HG02884 (cell line): ENCODE data around the gene SLC13A4.
"Not testable (repeated sequence)": the region's sequence is repeated elsewhere in the genome, so short reads cannot be mapped to it uniquely, and the experiment has no call there.

Experiments
- ATAC-seq: cut with Tn5 transposase; IDR thresholded peaks from one replicate; pipeline ENCODE4 v1.9.1; 2021; ENCODE audit warnings: mild to moderate bottlenecking, moderate library complexity; ENCODE audit not compliant: unreplicated experiment

The SLC13A4 gene

GRCh38 chr7:135728136-135728669 is at the start of gene SLC13A4:
SLC13A4 (minus strand) TSS chr7:135728186; CDS start chr7:135727496, 690 bp downstream.
- no peak for ATAC-seq

- not testable (repeated sequence) for ATAC-seq
Measured at GRCh38 chr7:135775915-135776314, 47.9 kb upstream of the SLC13A4 start.

- no peak for ATAC-seq
Measured at GRCh38 chr7:135775230-135775629, 47.2 kb upstream of the SLC13A4 start.

GRCh38 chr7:135774284-135774683 is 46.3 kb upstream of the SLC13A4 start:
- ATAC-seq = no peak

GRCh38 chr7:135773464-135773863 is 45.5 kb upstream of the SLC13A4 start:
- no peak for ATAC-seq

GRCh38 chr7:135772639-135773222 is 44.7 kb upstream of the SLC13A4 start:
- no peak for ATAC-seq

GRCh38 chr7:135771961-135772638 is 44.1 kb upstream of the SLC13A4 start:
- no peak for ATAC-seq

- ATAC-seq = no peak
Measured at GRCh38 chr7:135771051-135771450, 43.1 kb upstream of the SLC13A4 start.

- ATAC-seq = no peak
Measured at GRCh38 chr7:135770139-135770710, 42.2 kb upstream of the SLC13A4 start.

- no peak for ATAC-seq
Measured at GRCh38 chr7:135769005-135769802, 41.2 kb upstream of the SLC13A4 start.

- no peak for ATAC-seq
Measured at GRCh38 chr7:135768467-135768866, 40.5 kb upstream of the SLC13A4 start.

GRCh38 chr7:135768064-135768463 is 40.1 kb upstream of the SLC13A4 start:
- no peak for ATAC-seq

GRCh38 chr7:135763261-135763660 is 35.3 kb upstream of the SLC13A4 start:
- no peak for ATAC-seq

GRCh38 chr7:135761751-135762488 is 33.9 kb upstream of the SLC13A4 start:
- no peak for ATAC-seq

GRCh38 chr7:135759532-135759931 is 31.5 kb upstream of the SLC13A4 start:
- ATAC-seq = no peak

- no peak for ATAC-seq
Measured at GRCh38 chr7:135758531-135758932, 30.5 kb upstream of the SLC13A4 start.

- no peak for ATAC-seq
Measured at GRCh38 chr7:135757719-135758411, 29.9 kb upstream of the SLC13A4 start.

GRCh38 chr7:135756191-135756590 is 28.2 kb upstream of the SLC13A4 start:
- ATAC-seq = no peak

- no peak for ATAC-seq
Measured at GRCh38 chr7:135755351-135755753, 27.4 kb upstream of the SLC13A4 start.
